ENCODE data around the gene CSAG2. TPM values are rescaled to one million over a fixed set of nuclear protein-coding genes. Genes with fewer than 3 reads are reported as not detected.
"Not testable (repeated sequence)": the region's sequence is repeated elsewhere in the genome, so short reads cannot be mapped to it uniquely, and the experiment has no call there.

The CSAG2 gene
- total RNA-seq, 6 experiments from 2014 or later, result not detected

- Mint-ChIP-seq H3K27ac (no peak within 1 kb of the TSS), H3K27me3 (ENCODE audit: insufficient read depth) (no peaks in the 10 kb centered on the region; the same call in 1 of the 2 replicates), H3K36me3 (ENCODE audit: low read depth) (no peaks in the 10 kb centered on the region), H3K4me1 (ENCODE audit: low read depth) (no peaks in the 10 kb centered on the region), H3K9me3 (no peaks in the 10 kb centered on the region), H3K4me3 (no peak within 1 kb of the TSS)
- no peak for TF ChIP-seq CTCF (IDR thresholded peaks at IDR 0.05)
- no peak for DNase-seq
These were observed 24.3 kb upstream of the CSAG2 start, which contains the start of the genes CSAG1 and MAGEA12 for GRCh38 chrX:152733261-152733975. CSAG1 (minus strand) TSS chrX:152733721; CDS start chrX:152732460, 1,261 bp downstream. MAGEA12 (plus strand) TSS chrX:152733757; CDS start chrX:152736162, 2,405 bp downstream.

GRCh38 chrX:152725409-152725808, 16.3 kb upstream of the CSAG2 start:
- no peak overlapping the region for H3K4me3 Mint-ChIP-seq
- no peak for TF ChIP-seq CTCF (IDR thresholded peaks at IDR 0.05)
- DNase-seq, result no peak

GRCh38 chrX:152713815-152714787, 5.0 kb upstream of the CSAG2 start, which contains the start of gene MAGEA2B:
MAGEA2B (plus strand) TSS chrX:152714628; CDS start chrX:152717107, 2,479 bp downstream.
- DNase-seq; H3K4me3 Mint-ChIP-seq; H3K4me1 Mint-ChIP-seq (ENCODE audit: low read depth); H3K9me3 Mint-ChIP-seq; H3K27me3 Mint-ChIP-seq (ENCODE audit: insufficient read depth); H3K36me3 Mint-ChIP-seq (ENCODE audit: low read depth); H3K27ac Mint-ChIP-seq: not testable (repeated sequence)

More at GRCh38 chrX:152725409-152725808, 16.3 kb upstream of the CSAG2 start:
- Mint-ChIP-seq H3K27ac (no peak overlapping the region), H3K27me3 (ENCODE audit: insufficient read depth) (no peaks in the 10 kb centered on the region), H3K9me3 (no peaks in the 10 kb centered on the region), H3K36me3 (ENCODE audit: low read depth) (no peaks in the 10 kb centered on the region), H3K4me1 (ENCODE audit: low read depth) (no peaks in the 10 kb centered on the region)

GRCh38 chrX:152713195-152713594, 4.1 kb upstream of the CSAG2 start:
- H3K4me1 Mint-ChIP-seq (ENCODE audit: low read depth); H3K4me3 Mint-ChIP-seq; H3K9me3 Mint-ChIP-seq; H3K27me3 Mint-ChIP-seq (ENCODE audit: insufficient read depth); H3K27ac Mint-ChIP-seq; H3K36me3 Mint-ChIP-seq (ENCODE audit: low read depth); DNase-seq: not testable (repeated sequence)

- not testable (repeated sequence) for DNase-seq; H3K27ac Mint-ChIP-seq; H3K4me3 Mint-ChIP-seq; H3K9me3 Mint-ChIP-seq; H3K36me3 Mint-ChIP-seq (ENCODE audit: low read depth); H3K4me1 Mint-ChIP-seq (ENCODE audit: low read depth); H3K27me3 Mint-ChIP-seq (ENCODE audit: insufficient read depth)
These were observed 2.6 kb downstream of the CSAG2 start for GRCh38 chrX:152706500-152706899.

GRCh38 chrX:152700390-152700789, 8.7 kb downstream of the CSAG2 start:
- not testable (repeated sequence) for H3K4me3 Mint-ChIP-seq; H3K27me3 Mint-ChIP-seq (ENCODE audit: insufficient read depth); DNase-seq; H3K36me3 Mint-ChIP-seq (ENCODE audit: low read depth); H3K27ac Mint-ChIP-seq; H3K9me3 Mint-ChIP-seq; H3K4me1 Mint-ChIP-seq (ENCODE audit: low read depth)

- H3K9me3 Mint-ChIP-seq; H3K4me1 Mint-ChIP-seq (ENCODE audit: low read depth); H3K36me3 Mint-ChIP-seq (ENCODE audit: low read depth); H3K27me3 Mint-ChIP-seq (ENCODE audit: insufficient read depth); H3K4me3 Mint-ChIP-seq; DNase-seq; H3K27ac Mint-ChIP-seq: not testable (repeated sequence)
These were observed 10.8 kb downstream of the CSAG2 start, which contains the start of gene MAGEA3 for GRCh38 chrX:152697952-152698931. MAGEA3 (plus strand) TSS chrX:152698794; CDS start chrX:152700833, 2,039 bp downstream.

GRCh38 chrX:152681012-152681411, 28.1 kb downstream of the CSAG2 start:
- not testable (repeated sequence) for H3K27me3 Mint-ChIP-seq (ENCODE audit: insufficient read depth); H3K4me3 Mint-ChIP-seq; H3K36me3 Mint-ChIP-seq (ENCODE audit: low read depth); DNase-seq; H3K27ac Mint-ChIP-seq; H3K4me1 Mint-ChIP-seq (ENCODE audit: low read depth); H3K9me3 Mint-ChIP-seq

GRCh38 chrX:152674652-152675051, 34.4 kb downstream of the CSAG2 start:
- not testable (repeated sequence) for H3K4me1 Mint-ChIP-seq (ENCODE audit: low read depth); DNase-seq; H3K4me3 Mint-ChIP-seq; H3K27ac Mint-ChIP-seq; H3K27me3 Mint-ChIP-seq (ENCODE audit: insufficient read depth); H3K9me3 Mint-ChIP-seq; H3K36me3 Mint-ChIP-seq (ENCODE audit: low read depth)
